Kasumi-1 (cell line): ENCODE measurements around the gene RPL36AL.
"Not testable (repeated sequence)": the region's sequence is repeated elsewhere in the genome, so short reads cannot be mapped to it uniquely, and the experiment has no call there.

Experiments used
- DNase-seq, 2 experiments: peaks; one replicate each; lab custom pipeline; 2025; lab: John Stamatoyannopoulos, UW

The RPL36AL gene

GRCh38 chr14:49619273-49619672, 1.2 kb downstream of the RPL36AL start:
- DNase-seq: not testable (repeated sequence)

- no peak for DNase-seq
Measured at GRCh38 chr14:49617852-49618519, 2.4 kb downstream of the RPL36AL start.

- DNase-seq: no peak
Measured at GRCh38 chr14:49615776-49616175, 4.7 kb downstream of the RPL36AL start.

GRCh38 chr14:49614196-49614595, 6.2 kb downstream of the RPL36AL start:
- DNase-seq: no peak

- DNase-seq: no peak
Measured at GRCh38 chr14:49612671-49613070, 7.8 kb downstream of the RPL36AL start.

- DNase-seq: no peak
Measured at GRCh38 chr14:49612251-49612650, 8.2 kb downstream of the RPL36AL start.

- no peak for DNase-seq
Measured at GRCh38 chr14:49607583-49607982, 12.8 kb downstream of the RPL36AL start.

- peak; percentile 75 to 79 for DNase-seq
Measured at GRCh38 chr14:49598485-49599300, 21.7 kb downstream of the RPL36AL start, which contains the start of gene LRR1. Gene LRR1 (plus strand): TSS chr14:49598940. CDS start chr14:49599021, 81 bp downstream.

GRCh38 chr14:49598189-49598484, 22.3 kb downstream of the RPL36AL start:
- peak in 1 of 2 experiments; percentile 53 for DNase-seq

- peak; percentile 31 to 45 for DNase-seq
Measured at GRCh38 chr14:49594347-49595091, 25.9 kb downstream of the RPL36AL start.

- DNase-seq: no peak
Measured at GRCh38 chr14:49593016-49593415, 27.4 kb downstream of the RPL36AL start.

GRCh38 chr14:49589387-49589786, 31.0 kb downstream of the RPL36AL start:
- no peak for DNase-seq

GRCh38 chr14:49586673-49587460, 33.6 kb downstream of the RPL36AL start:
- DNase-seq: peak; percentile 83 to 87

GRCh38 chr14:49585803-49586672, 34.4 kb downstream of the RPL36AL start, which contains the start of gene RPS29:
Gene RPS29 (minus strand): TSS chr14:49586380. CDS start chr14:49586346, 34 bp downstream.
- peak; percentile 98 for DNase-seq

GRCh38 chr14:49584981-49585640, 35.3 kb downstream of the RPL36AL start:
- DNase-seq: not testable (repeated sequence)

GRCh38 chr14:49584058-49584457, 36.4 kb downstream of the RPL36AL start:
- DNase-seq: no peak

- no peak for DNase-seq
Measured at GRCh38 chr14:49583629-49584028, 36.8 kb downstream of the RPL36AL start.

GRCh38 chr14:49582113-49582977, 38.1 kb downstream of the RPL36AL start:
- no peak for DNase-seq
